Measurements from ENCODE around the gene TXNL4B.

- TF ChIP-seq CTCF (IDR thresholded peaks at IDR 0.05) (no peak), POLR2A (IDR thresholded peaks at IDR 0.05; ENCODE audit: low read depth) (no peak), POLR2AphosphoS5 (IDR thresholded peaks at IDR 0.05) (no peak)
Measured at GRCh38 chr16:72112906-72113615, 19.6 kb upstream of the TXNL4B start.
